ENCODE data around the gene SNCA. TPM values are rescaled to one million over a fixed set of nuclear protein-coding genes. Genes with fewer than 3 reads are reported as not detected.
A peak's percentile ranks its signal among the peaks of the same experiment; 100 is the strongest.

SNCA gene
- total RNA-seq, 1 experiment from 2014 or later, result not detected

DNA sequence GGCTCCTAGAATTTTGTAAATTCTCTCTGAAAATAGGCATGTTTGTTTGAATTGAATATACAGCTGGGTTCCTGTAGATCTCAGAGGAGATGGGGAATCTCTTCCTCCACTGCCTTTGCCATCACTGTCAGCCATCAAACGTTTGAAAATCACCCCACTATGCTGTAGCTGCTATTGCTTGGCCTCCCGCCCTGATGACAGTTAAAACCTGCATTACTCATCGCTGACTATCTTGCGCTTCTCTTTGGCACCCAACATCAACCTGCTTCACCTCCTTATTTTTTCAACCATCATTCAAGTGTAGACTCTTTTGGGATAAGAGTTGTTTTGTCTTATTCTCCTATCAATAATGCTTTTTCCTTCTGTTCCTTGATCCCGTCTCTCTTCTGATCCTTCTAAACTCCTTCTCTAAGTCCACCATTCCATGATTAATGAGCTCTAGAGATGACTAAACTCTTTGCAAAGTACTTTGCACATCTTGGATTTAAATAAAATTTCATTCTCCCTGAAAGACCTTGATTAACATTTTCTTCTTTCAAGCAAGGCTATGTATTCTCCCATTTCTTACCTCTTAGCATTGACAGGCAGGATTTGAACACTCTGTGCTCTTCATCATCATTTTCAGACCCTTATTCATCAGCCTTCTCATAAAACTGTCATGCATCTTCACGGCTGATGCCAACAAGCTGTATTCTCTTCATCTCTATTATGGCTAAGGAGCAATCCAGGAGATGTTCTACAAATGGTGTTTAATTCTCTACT lies 133.0 kb downstream of the SNCA start:
- no peaks in the 10 kb centered on the region for H3K9me3 ChIP-seq
- H3K36me3 ChIP-seq, result no peaks in the 10 kb centered on the region
- peak; percentile 7 for DNase-seq
- H3K4me3 ChIP-seq, result no peak overlapping the region
- H3K27me3 ChIP-seq, result no peaks in the 10 kb centered on the region

DNA sequence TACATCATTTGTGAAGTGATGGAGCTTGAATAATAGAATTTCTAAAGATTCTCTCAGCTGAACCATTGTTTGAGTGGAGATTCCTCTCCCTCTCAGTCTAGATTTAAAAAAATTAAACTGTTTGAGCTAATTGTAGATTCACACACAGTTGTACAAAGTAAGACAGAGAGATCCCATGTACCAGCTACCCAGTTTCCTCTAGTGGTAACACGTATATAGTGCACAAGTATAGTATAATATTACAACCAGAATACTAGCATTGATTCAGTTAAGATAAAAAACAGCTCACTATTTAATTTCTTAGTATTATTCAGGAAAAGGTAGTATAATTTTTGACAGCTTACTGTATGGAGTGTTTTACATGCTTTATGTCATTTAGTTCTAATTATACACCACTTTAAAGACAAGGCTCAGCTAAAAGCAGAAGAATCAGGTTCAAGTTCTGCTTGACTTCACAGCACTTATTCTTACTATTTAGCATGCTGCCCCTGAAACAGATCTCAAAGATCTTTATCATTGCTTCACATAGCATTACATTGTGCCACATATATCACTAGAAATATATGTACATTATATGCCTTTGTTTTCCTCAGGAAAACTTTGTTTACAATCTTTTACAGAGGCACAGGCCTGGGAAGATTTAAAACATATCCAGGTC lies 136.1 kb downstream of the SNCA start:
- Histone ChIP-seq H3K4me3 (no peak overlapping the region), H3K9me3 (no peaks in the 10 kb centered on the region), H3K36me3 (no peaks in the 10 kb centered on the region), H3K27me3 (no peaks in the 10 kb centered on the region)
- no peak for DNase-seq

DNA sequence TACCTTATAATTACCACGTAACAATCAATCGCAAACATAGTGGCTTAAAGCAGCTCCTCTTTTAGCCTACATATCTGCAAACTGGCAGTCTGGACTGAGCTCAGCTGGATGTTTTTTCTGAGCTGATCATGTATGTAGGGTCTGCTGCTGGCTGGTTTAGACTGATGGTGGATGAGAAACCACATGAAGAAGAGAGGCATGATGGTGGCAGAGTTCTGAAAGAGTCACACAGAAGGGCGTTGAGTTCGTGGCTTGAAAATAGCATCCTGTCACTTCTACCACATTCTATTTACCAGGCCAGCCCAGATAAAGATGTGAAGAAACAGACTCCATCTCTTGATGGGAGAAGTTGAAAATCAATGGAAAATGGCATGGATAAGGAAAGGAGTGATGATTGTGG lies 151.3 kb downstream of the SNCA start:
- H3K27me3 ChIP-seq, result no peaks in the 10 kb centered on the region
- DNase-seq, result no peak
- H3K9me3 ChIP-seq, result no peaks in the 10 kb centered on the region
- H3K4me3 ChIP-seq, result no peak overlapping the region
- H3K36me3 ChIP-seq, result no peaks in the 10 kb centered on the region

DNA sequence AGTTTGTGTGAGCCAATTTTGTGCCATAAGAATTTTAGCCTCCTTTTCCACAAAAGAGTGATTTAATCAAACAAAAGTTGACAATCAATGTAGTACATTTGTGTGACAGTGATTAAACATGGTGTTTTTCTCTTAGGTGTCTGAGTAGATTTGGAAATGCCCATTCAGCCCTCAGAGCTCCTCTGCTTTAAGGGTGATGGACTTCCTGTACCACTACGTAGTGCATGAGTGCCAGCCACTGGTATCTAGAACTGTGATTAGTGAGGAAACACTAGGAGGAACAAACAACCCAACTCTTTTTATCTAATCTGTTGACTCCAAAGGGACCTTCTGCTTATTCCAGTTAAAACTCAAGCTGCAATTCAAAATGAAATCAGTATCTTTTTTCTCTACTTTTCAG lies 151.7 kb downstream of the SNCA start:
- Histone ChIP-seq H3K27me3 (no peaks in the 10 kb centered on the region), H3K36me3 (no peaks in the 10 kb centered on the region), H3K9me3 (no peaks in the 10 kb centered on the region), H3K4me3 (no peak overlapping the region)
- no peak for DNase-seq

DNA sequence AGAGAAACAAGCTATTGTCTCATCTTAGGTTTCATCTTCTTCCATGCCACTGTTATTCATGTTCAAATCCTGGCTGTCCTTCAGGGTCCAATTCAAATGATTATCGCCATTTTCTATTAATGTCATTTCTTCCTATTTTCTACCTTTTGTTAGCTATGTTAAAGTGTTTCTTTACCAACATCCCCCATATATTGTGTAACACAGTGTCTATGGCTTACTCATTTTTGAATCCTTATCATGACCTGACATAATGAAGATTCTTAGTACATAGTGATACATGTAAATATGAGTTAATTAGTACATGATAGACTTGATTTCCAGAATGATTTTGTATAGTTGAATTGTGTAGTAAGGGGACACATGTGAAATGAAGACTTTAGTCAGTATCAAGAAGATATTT lies 152.4 kb downstream of the SNCA start:
- Histone ChIP-seq H3K27me3 (no peaks in the 10 kb centered on the region), H3K9me3 (no peaks in the 10 kb centered on the region)

DNA sequence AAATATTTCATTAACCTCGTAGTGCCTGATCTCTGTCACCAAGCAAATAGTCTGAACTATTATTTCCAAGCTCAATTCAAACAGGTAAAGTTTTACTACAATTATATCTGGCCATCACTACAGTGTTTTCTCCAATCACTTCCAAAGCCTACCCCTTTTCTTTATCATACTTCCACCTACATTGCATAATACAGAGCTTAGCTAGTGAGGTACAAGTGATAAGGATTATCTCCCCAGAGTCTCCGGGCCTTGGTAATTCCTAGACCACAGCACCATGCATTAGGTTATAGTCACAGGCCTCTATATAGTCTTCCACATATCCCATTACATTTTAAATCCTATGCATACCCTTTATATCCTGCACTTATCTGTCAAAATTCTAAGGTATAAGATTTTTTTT lies 154.2 kb downstream of the SNCA start:
- H3K36me3 ChIP-seq, result no peaks in the 10 kb centered on the region
- no peaks in the 10 kb centered on the region for H3K9me3 ChIP-seq
- no peak overlapping the region for H3K4me3 ChIP-seq
- no peak for DNase-seq
- H3K27me3 ChIP-seq, result no peaks in the 10 kb centered on the region

More for the DNA sequence above, 152.4 kb downstream of the SNCA start:
- Histone ChIP-seq H3K4me3 (no peak overlapping the region), H3K36me3 (no peaks in the 10 kb centered on the region)
- DNase-seq, result no peak

DNA sequence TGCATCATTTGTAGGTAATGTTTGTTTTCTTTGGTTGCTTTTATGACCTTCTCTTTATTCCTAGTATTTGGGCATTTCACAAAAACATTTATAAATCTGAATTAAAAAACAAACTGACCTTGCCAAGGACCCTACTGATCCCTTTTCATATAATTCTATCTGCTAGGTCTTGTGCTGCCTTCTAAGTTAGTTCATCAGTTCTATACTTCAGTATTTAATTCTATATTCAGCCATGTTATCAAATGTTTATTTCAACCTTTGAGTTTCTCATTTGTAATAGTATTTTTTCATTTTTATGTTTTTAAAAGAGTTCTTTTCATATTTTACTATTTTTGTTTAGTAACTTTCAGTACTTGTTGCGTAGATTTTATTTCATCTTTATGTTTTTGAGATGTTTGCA lies 155.3 kb downstream of the SNCA start:
- Histone ChIP-seq H3K4me3 (no peak overlapping the region), H3K27me3 (no peaks in the 10 kb centered on the region), H3K36me3 (no peaks in the 10 kb centered on the region), H3K9me3 (no peaks in the 10 kb centered on the region)
- no peak for DNase-seq

DNA sequence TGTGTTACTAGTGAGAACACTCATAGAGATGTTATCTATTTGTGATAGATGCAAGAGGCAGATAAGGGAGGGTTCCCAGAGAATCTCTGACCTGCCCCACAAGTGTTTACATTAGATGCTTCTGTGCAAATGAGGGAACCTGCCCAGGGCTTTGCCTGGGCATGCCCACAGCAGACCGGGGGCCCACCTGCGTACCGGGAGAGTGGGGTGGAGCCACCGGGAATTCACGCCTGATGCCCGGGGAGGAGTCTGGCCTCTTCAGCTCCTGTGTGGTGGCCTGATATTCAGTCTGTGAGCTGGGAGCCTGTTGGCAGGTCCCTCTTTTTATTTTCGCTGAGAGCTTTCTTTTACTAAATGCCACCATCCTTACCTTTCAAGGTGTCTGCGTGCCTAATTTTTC lies 155.7 kb downstream of the SNCA start:
- DNase-seq, result no peak
- H3K27me3 ChIP-seq, result no peaks in the 10 kb centered on the region
- H3K9me3 ChIP-seq, result no peaks in the 10 kb centered on the region
- no peak overlapping the region for H3K4me3 ChIP-seq
- no peaks in the 10 kb centered on the region for H3K36me3 ChIP-seq

DNA sequence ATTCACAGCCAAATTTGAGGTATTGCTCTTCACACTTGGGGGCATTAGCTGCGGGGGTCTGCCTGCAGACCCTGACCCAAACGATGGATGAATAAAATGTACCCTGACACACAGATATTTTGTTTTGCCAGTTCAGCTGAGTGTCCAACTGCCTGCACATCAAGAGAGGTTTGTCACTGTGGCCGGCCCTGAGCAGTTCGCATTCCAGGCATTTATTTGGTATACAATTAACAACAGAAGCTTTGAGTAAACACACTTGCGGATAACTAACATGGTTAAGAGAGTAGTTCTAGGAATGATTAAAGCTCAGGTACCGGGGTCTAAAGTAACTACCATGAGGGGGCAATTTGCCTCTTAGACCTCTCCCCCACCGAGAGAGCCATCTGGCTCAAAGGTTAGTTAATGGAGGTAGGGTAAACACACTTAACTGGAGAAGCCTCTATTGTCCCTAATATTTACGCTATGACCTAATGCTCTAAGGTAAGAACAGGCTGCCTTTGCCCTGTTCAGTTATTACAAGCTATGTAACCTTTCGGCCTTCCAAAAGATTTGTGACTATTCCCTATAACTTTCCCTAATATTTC lies 162.0 kb downstream of the SNCA start:
- no peaks in the 10 kb centered on the region for H3K9me3 ChIP-seq
- H3K4me3 ChIP-seq, result no peak overlapping the region
- H3K27me3 ChIP-seq, result no peaks in the 10 kb centered on the region
- no peak for DNase-seq
- no peaks in the 10 kb centered on the region for H3K36me3 ChIP-seq

Other genes starting within 250 kb of the SNCA start
- gene MMRN1, start 57.7 kb upstream of the SNCA start, total RNA-seq (2014; rRNA removed; shearing (Covaris generic); ENCODE audit: low replicate concordance), result not detected in 2 replicates